NB4 (cell line): ENCODE results near the gene SAMD10.
A peak's percentile ranks its signal among the peaks of the same experiment; 100 is the strongest.
"Not testable (repeated sequence)": the region's sequence is repeated elsewhere in the genome, so short reads cannot be mapped to it uniquely, and the experiment has no call there.

Source experiments
- DNase-seq: peaks from one replicate; pipeline ENCODE4 v3.0.0; 2010; ENCODE audit warnings: low read depth
- H3K4me3 ChIP-seq: one replicate; pipeline ENCODE4 v1.5.1; 2011; ENCODE audit warnings: mild to moderate bottlenecking, low read depth, low read length, moderate library complexity
- CTCF ChIP-seq: IDR thresholded peaks from one replicate; pipeline ENCODE4 v1.5.1; 2012; ENCODE audit warnings: low read depth, low read length
- MAX ChIP-seq: IDR thresholded peaks from 2 replicates; pipeline ENCODE4 v1.6.1; 2011; ENCODE audit warnings: low read depth, low read length
- MYC ChIP-seq: IDR thresholded peaks from 2 replicates; pipeline ENCODE4 v1.6.1; 2011; ENCODE audit warnings: low read depth, low read length
- POLR2A ChIP-seq: IDR thresholded peaks from 2 replicates; pipeline ENCODE4 v1.6.1; 2011; ENCODE audit warnings: mild to moderate bottlenecking; ENCODE audit not compliant: insufficient read length; ENCODE audit errors: extremely low read depth

Gene SAMD10

GRCh38 chr20:63980317-63980805 is 919 bp upstream of the SAMD10 start:
- peak overlapping the region; percentile 99 for H3K4me3 ChIP-seq
- no peak for DNase-seq
- TF ChIP-seq POLR2A, result no peak
- peak; percentile 59; the same call in 1 of the 2 replicates for TF ChIP-seq MAX

GRCh38 chr20:63979229-63979556 is 249 bp downstream of the SAMD10 start:
- TF ChIP-seq POLR2A (no peak), CTCF (no peak), MAX (no peak), MYC (no peak; the same call in 1 of the 2 replicates)
- peak; percentile 49 for DNase-seq
- peak overlapping the region; percentile 48 for H3K4me3 ChIP-seq

GRCh38 chr20:63978319-63979228 is 868 bp downstream of the SAMD10 start:
- peak; percentile 46 for TF ChIP-seq POLR2A
- peak; percentile 7; the same call in 1 of the 2 replicates for TF ChIP-seq MAX
- TF ChIP-seq MYC, result peak; percentile 51; the same call in 1 of the 2 replicates
- TF ChIP-seq CTCF, result no peak
- peak; percentile 92 for DNase-seq
- peak overlapping the region; percentile 48 for H3K4me3 ChIP-seq

- TF ChIP-seq CTCF, result no peak
- peak; percentile 87 for TF ChIP-seq MYC
- TF ChIP-seq POLR2A, result no peak
- peak; percentile 90 for TF ChIP-seq MAX
- H3K4me3 ChIP-seq, result peak overlapping the region; percentile 48
- DNase-seq, result peak; percentile 96
Measured at GRCh38 chr20:63977739-63978276, 1.6 kb downstream of the SAMD10 start.

- H3K4me3 ChIP-seq, result peak overlapping the region; percentile 35
- DNase-seq, result no peak
- 0 out of 2 replicates have a peak, but pooled peaks have one; percentile 55 for TF ChIP-seq MYC
- peak; percentile 16; the same call in 1 of the 2 replicates for TF ChIP-seq MAX
- TF ChIP-seq POLR2A, result no peak
- TF ChIP-seq CTCF, result no peak
Measured at GRCh38 chr20:63976980-63977738, 2.3 kb downstream of the SAMD10 start.

GRCh38 chr20:63976511-63976910 is 2.9 kb downstream of the SAMD10 start:
- not testable (repeated sequence) for DNase-seq, H3K4me3 ChIP-seq
